G401 (cell line): ENCODE measurements around the gene TACSTD2. TPM values are rescaled to one million over a fixed set of nuclear protein-coding genes. Genes with fewer than 3 reads are reported as not detected.

Experiments used
- total RNA-seq: library from RNA; depleted of rRNA; stranded (reverse); fragments of >200 nt; shearing (Covaris generic); gene quantifications from 2 replicates; pipeline ENCODE4 v1.2.3, GENCODE V29; 2014; rRNA removed

Gene TACSTD2
- total RNA-seq, 1 experiment from 2014 or later: not detected

Other genes with a start within 250 kb of the TACSTD2 start
- 22.1 and 24.6 TPM in 2 replicates for gene OMA1, start 30.5 kb downstream of the TACSTD2 start, total RNA-seq
- gene MYSM1, start 122.8 kb upstream of the TACSTD2 start, total RNA-seq: 3.8 and 7.7 TPM in 2 replicates
- 6.7 and 7.9 TPM in 2 replicates for gene JUN, start 206.8 kb upstream of the TACSTD2 start, total RNA-seq